K562 (cell line): ENCODE data around the gene PARP1. TPM values are rescaled to one million over a fixed set of nuclear protein-coding genes. Genes with fewer than 3 reads are reported as not detected.

ENCODE experiments used
- ARID1B ChIP-seq: fragments of 450-650 bp; IDR thresholded peaks from 2 replicates; pipeline ENCODE4 v1.6.1; 2016; ENCODE audit warnings: antibody characterized with exemption, mild to moderate bottlenecking, inconsistent platforms
- CHD2 ChIP-seq: IDR thresholded peaks from 2 replicates; pipeline ENCODE4 v1.6.1; 2011; ENCODE audit warnings: low read depth, low read length
- CHD7 ChIP-seq: fragments of 200-600 bp; sonication (generic); IDR thresholded peaks from one replicate; pipeline ENCODE4 v1.6.1; 2012; ENCODE audit warnings: mild to moderate bottlenecking, low read depth, low read length, inconsistent platforms
- CREM ChIP-seq: IDR thresholded peaks from 2 replicates; pipeline ENCODE4 v1.6.1; 2014; ENCODE audit warnings: antibody characterized with exemption, low read depth
- DPF2 ChIP-seq: fragments of 450-650 bp; IDR thresholded peaks from 2 replicates; pipeline ENCODE4 v1.6.1; 2016
- EWSR1 ChIP-seq: fragments of 450-650 bp; IDR thresholded peaks from 2 replicates; pipeline ENCODE4 v1.6.1; 2018; ENCODE audit warnings: borderline replicate concordance, mild to moderate bottlenecking, low read depth, moderate library complexity; ENCODE audit not compliant: partially characterized antibody
- GABPA ChIP-seq: fragments of 200-800 bp; sonication (Bioruptor generic); conservative IDR thresholded peaks from 2 replicates; pipeline ENCODE4 v1.6.1; 2016; ENCODE audit warnings: low read depth, missing genetic modification characterization, missing compliant biosample characterization
- KDM1A ChIP-seq, 2 experiments: fragments of 450-650 bp; IDR thresholded peaks; 2 replicates each; pipeline ENCODE4 v1.6.1; 2016; ENCODE audit warnings: mild to moderate bottlenecking in 2 of 2
- NELFE ChIP-seq: IDR thresholded peaks from 2 replicates; pipeline ENCODE4 v1.6.1; 2011; ENCODE audit warnings: mild to moderate bottlenecking; ENCODE audit not compliant: insufficient read depth, insufficient read length
- PTTG1 ChIP-seq: fragments of 450-650 bp; IDR thresholded peaks from 2 replicates; pipeline ENCODE4 v1.6.1; 2016; ENCODE audit warnings: low read depth, mild to moderate bottlenecking, missing genetic modification characterization, missing compliant biosample characterization
- SMAD4 ChIP-seq: fragments of 250-450 bp; sonication (Bioruptor Pico); conservative IDR thresholded peaks from 2 replicates; pipeline ENCODE4 v1.8.0; 2021; ENCODE audit warnings: inconsistent platforms, mild to moderate bottlenecking, moderate library complexity
- SMARCE1 ChIP-seq: fragments of 450-650 bp; IDR thresholded peaks from 2 replicates; pipeline ENCODE4 v1.7.1; 2016; ENCODE audit warnings: mild to moderate bottlenecking
- TCF3 ChIP-seq: sonication (generic); formaldehyde crosslinking; IDR thresholded peaks from 2 replicates; pipeline ENCODE4 v1.4.0; 2020; ENCODE audit warnings: mild to moderate bottlenecking, missing genetic modification reagents
- polyA plus RNA-seq, 8 experiments: library from polyadenylated mRNA; depleted of rRNA in 4 of 8; stranded (reverse) in 5 of 8; unstranded in 3 of 8; fragments of >200 nt; fragmentation: Nextera tagmentation in 2 of 8; fragmentation: Illumina TruSeq in 1 of 8; extraction: Ambion mirVana in 2 of 8; extraction: Trizol in 1 of 8; gene quantifications; 2 replicates each; pipeline versions ENCODE4 v1.2.1 to v1.2.3, GENCODE V29; 2011 to 2014; ENCODE audit warnings: inconsistent platforms in 1 of 8, missing spikeins in 1 of 8
- total RNA-seq, 7 experiments: library from RNA; depleted of rRNA in 6 of 7; stranded (reverse); fragments of >200 nt in 6 of 7; fragmentation: Illumina TruSeq in 2 of 7; extraction: Trizol in 2 of 7; gene quantifications; 2 replicates each; pipeline versions ENCODE4 v1.2.1 to v1.2.3, GENCODE V29; 2011 to 2021; ENCODE audit warnings: low replicate concordance in 1 of 7
- TF ChIP-seq, protein P1 (sequence below), 2 experiments: IDR thresholded peaks; 2 replicates each; pipeline ENCODE4 v1.6.1; 2011; ENCODE audit warnings: borderline replicate concordance in 1 of 2, control low read depth in 1 of 2, low read depth in 1 of 2, low read length in 1 of 2, mild to moderate bottlenecking in 1 of 2, mixed read lengths in 1 of 2, moderate library complexity in 1 of 2; ENCODE audit not compliant: insufficient read depth in 1 of 2, insufficient read length in 1 of 2, poor library complexity in 1 of 2, severe bottlenecking in 1 of 2; ENCODE audit errors: extremely low read depth in 1 of 2

PARP1 gene
- total and polyA plus RNA-seq, 9 of the 15 experiments (the other 6 are each of a cell fraction or from before 2014, with no cell fraction given) = 121 to 306 (median 250) TPM

DNA sequence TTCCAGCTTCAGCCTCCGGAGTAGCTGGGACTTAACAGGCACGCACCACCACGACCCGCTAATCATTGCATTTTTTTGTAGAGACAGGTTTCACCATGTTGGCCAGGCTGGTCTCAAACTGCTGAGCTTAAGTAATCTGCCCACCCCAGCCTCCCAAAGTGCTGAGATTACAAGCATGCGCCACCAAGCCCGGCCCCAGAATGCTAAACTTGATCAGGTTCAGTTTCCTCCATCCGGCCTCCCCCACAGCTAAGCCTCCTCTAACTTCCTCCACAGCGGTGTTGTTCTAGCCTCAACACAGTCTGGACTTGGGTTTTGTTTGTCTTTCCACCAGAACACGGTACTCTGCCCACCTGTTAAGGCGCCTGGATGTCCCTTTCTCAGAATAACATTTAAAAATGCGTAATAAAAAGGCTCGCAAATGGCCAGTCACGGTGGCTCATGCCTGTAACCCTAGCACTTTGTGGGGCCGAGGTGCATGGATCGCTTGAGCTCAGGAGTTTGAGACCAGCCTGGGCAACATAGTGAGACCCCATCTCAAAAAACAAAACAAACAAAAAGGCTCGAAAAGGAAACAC lies 2.4 kb downstream of the PARP1 start (continued):
- TF ChIP-seq CHD7 = no peak
- TF ChIP-seq KDM1A (IDR thresholded peaks at IDR 0.05) = peak; percentile 53 to 68
- peak; percentile 65; the same call in 1 of the 2 replicates for TF ChIP-seq SMAD4 (CRISPR knock-in tag)
- TF ChIP-seq GABPA (tag) = peak; percentile 31; the same call in 1 of the 2 replicates
- peak; percentile 49; the same call in 1 of the 2 replicates for TF ChIP-seq ARID1B
- TF ChIP-seq CREM = no peak
- TF ChIP-seq TCF3 (CRISPR knock-in tag) = 0 out of 2 replicates have a peak, but pooled peaks have one; percentile 24
- TF ChIP-seq CHD2 = no peak
- TF ChIP-seq PTTG1 (tag) = no peak
- TF ChIP-seq EWSR1 = no peak
- TF ChIP-seq, protein P1, sequence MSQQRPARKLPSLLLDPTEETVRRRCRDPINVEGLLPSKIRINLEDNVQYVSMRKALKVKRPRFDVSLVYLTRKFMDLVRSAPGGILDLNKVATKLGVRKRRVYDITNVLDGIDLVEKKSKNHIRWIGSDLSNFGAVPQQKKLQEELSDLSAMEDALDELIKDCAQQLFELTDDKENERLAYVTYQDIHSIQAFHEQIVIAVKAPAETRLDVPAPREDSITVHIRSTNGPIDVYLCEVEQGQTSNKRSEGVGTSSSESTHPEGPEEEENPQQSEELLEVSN (IDR thresholded peaks at IDR 0.05; ENCODE audit: borderline replicate concordance in 1 of 2, extremely low read depth in 1 of 2, insufficient read depth in 1 of 2, insufficient read length in 1 of 2, low read depth in 1 of 2, low read length in 1 of 2, poor library complexity in 1 of 2, severe bottlenecking in 1 of 2) = no peak
- TF ChIP-seq DPF2 = peak; percentile 16; the same call in 1 of the 2 replicates
- no peak for TF ChIP-seq NELFE
- TF ChIP-seq SMARCE1 = peak; percentile 58; the same call in 1 of the 2 replicates
